Measurements from ENCODE around the gene SELPLG. TPM values are rescaled to one million over a fixed set of nuclear protein-coding genes. Genes with fewer than 3 reads are reported as not detected.

SELPLG gene
- total RNA-seq, 4 donors from 2014 or later = 2.4 to 9.4 (median 5.9) TPM

DNA sequence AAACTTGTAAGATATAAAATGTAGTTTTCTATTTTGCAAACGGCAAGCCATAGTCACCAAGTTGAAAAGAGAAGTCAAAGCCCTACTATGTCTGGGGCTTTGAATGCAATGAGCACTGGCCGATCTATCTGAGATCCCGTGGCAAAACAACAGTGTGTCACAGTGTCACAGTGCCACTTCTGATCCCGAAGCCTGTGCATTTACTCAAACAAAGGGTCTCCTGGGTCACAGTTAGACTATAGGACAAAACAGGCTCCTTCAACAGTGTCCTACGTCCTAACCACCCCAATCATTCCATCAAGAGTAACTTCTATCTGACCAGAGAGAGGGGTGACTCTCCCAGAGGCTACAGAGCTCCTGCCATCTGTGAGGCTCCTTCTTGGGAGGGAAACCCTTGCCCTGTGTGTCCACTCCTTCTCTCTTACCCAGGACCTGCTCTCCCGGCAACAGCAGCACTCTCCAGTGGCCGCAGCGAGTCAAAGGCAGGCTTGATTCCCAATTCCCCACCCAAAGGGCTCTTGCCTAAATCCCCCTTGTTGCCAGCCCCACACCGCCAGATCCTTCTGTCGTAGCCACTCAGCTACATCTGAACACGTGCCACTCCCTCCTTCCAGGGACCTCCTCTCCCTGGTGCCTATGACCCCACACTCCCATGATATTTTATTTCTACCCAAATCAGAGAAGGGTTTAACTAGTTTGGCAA is 14.0 kb upstream of the SELPLG start:
- Histone ChIP-seq H3K4me1 (peaks cover 0 to 3% (median 0%) of the 10 kb centered on the region in 4 donors), H3K9me3 (no peaks in the 10 kb centered on the region), H3K4me3 (no peak overlapping the region), H3K27ac (no peak overlapping the region), H3K27me3 (no peaks in the 10 kb centered on the region), H3K36me3 (peaks cover 0 to 66% (median 0%) of the 10 kb centered on the region in 3 donors)
- no peak for DNase-seq
- TF ChIP-seq, protein P1, sequence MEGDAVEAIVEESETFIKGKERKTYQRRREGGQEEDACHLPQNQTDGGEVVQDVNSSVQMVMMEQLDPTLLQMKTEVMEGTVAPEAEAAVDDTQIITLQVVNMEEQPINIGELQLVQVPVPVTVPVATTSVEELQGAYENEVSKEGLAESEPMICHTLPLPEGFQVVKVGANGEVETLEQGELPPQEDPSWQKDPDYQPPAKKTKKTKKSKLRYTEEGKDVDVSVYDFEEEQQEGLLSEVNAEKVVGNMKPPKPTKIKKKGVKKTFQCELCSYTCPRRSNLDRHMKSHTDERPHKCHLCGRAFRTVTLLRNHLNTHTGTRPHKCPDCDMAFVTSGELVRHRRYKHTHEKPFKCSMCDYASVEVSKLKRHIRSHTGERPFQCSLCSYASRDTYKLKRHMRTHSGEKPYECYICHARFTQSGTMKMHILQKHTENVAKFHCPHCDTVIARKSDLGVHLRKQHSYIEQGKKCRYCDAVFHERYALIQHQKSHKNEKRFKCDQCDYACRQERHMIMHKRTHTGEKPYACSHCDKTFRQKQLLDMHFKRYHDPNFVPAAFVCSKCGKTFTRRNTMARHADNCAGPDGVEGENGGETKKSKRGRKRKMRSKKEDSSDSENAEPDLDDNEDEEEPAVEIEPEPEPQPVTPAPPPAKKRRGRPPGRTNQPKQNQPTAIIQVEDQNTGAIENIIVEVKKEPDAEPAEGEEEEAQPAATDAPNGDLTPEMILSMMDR (IDR thresholded peaks at IDR 0.05) = no peak
- no peak for TF ChIP-seq POLR2A (IDR thresholded peaks at IDR 0.05)

- H3K27ac ChIP-seq = no peak overlapping the region
- no peaks in the 10 kb centered on the region for H3K27me3 ChIP-seq
- no peak overlapping the region for H3K4me3 ChIP-seq
- no peaks in the 10 kb centered on the region for H3K9me3 ChIP-seq
- no peak for DNase-seq
- no peak for TF ChIP-seq POLR2A (IDR thresholded peaks at IDR 0.05)
- TF ChIP-seq, protein P1 (IDR thresholded peaks at IDR 0.05) = peak in 1 of 6 experiments; percentile 2
- peaks cover 0 to 66% (median 0%) of the 10 kb centered on the region in 3 donors for H3K36me3 ChIP-seq
- H3K4me1 ChIP-seq = peaks cover 0 to 3% (median 0%) of the 10 kb centered on the region in 4 donors
Observed at GRCh38 chr12:108646600-108647579, 13.2 kb upstream of the SELPLG start.

DNA sequence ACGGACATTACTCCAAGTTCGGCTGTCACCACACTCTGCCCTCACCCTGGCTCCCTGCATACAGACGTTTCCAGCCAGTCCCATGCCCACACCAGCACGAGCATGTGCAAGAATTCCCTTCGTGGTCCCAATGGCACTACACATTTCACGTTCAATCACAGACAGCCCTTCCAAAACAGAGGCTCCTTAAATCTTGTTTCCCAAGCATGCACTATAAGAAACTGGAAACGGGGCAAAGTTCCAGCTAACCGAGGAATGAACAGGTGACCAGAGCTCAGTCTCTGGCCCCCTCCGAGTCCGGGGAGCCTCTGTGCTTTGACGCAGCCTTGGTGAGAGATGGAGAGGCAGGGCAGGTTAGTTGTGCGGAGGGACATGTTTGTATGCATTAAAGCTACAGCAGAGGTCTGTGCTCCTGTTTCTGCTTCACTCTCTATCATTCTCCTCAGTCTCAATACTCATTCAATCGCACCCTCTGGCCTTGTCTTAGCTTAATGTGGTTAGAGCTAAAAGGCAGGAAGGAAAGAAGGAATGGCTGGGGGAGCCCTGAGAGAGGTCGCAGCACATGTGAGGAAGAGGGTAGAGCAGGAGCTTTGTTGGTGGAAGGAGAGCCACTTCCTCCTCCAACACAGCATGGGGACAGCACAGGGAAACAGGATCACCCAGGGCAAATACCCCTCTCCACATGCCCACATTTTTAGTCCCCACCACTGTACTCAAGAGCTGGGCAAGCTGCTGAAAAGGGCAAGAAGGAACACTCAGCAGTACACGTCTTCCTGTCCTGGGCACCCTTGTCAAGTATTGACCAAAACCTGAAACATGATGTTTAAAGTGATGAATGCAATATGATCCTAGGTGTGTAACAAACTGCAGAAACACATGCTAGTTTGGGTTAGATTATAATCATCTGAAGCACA is 12.2 kb upstream of the SELPLG start:
- no peak overlapping the region for H3K27ac ChIP-seq
- H3K27me3 ChIP-seq = no peaks in the 10 kb centered on the region
- peaks cover 0 to 56% (median 0%) of the 10 kb centered on the region in 3 donors for H3K36me3 ChIP-seq
- H3K4me3 ChIP-seq = no peak overlapping the region
- TF ChIP-seq POLR2A (IDR thresholded peaks at IDR 0.05) = no peak
- TF ChIP-seq, protein P1 (IDR thresholded peaks at IDR 0.05) = no peak
- H3K4me1 ChIP-seq = peaks cover 0 to 3% (median 0%) of the 10 kb centered on the region in 4 donors
- H3K9me3 ChIP-seq = no peaks in the 10 kb centered on the region
- DNase-seq = no peak

- Histone ChIP-seq H3K27me3 (no peaks in the 10 kb centered on the region), H3K27ac (no peak overlapping the region), H3K4me3 (no peak overlapping the region), H3K36me3 (peaks cover 0 to 48% (median 0%) of the 10 kb centered on the region in 3 donors), H3K4me1 (peaks cover 0 to 3% (median 0%) of the 10 kb centered on the region in 4 donors), H3K9me3 (no peaks in the 10 kb centered on the region)
- no peak for DNase-seq
- TF ChIP-seq, protein P1 (IDR thresholded peaks at IDR 0.05) = no peak
- TF ChIP-seq POLR2A (IDR thresholded peaks at IDR 0.05) = no peak
Observed at GRCh38 chr12:108644811-108645120, 11.1 kb upstream of the SELPLG start.

Measured in Peyer's patch (tissue), 4 donors.